KOPT-K1 (cell line): ENCODE data around the gene FGD5.

ENCODE experiments used
- H3K27ac ChIP-seq: fragments of 200-600 bp; sonication (generic); 2 replicates; pipeline ENCODE4 v1.5.1; 2016; ENCODE audit warnings: antibody characterized with exemption, mild to moderate bottlenecking, low read depth, low read length; ENCODE audit not compliant: poor library complexity, severe bottlenecking
- H3K36me3 ChIP-seq: fragments of 200-600 bp; sonication (generic); 2 replicates; pipeline ENCODE4 v1.5.1; 2017; ENCODE audit warnings: antibody characterized with exemption, mild to moderate bottlenecking, low read length, moderate library complexity; ENCODE audit not compliant: insufficient read depth
- H3K9me3 ChIP-seq: fragments of 200-600 bp; sonication (generic); 2 replicates; pipeline ENCODE4 v1.5.1; 2017; ENCODE audit warnings: antibody characterized with exemption, low read length, mild to moderate bottlenecking; ENCODE audit not compliant: insufficient read depth, poor library complexity, severe bottlenecking

Gene FGD5

DNA sequence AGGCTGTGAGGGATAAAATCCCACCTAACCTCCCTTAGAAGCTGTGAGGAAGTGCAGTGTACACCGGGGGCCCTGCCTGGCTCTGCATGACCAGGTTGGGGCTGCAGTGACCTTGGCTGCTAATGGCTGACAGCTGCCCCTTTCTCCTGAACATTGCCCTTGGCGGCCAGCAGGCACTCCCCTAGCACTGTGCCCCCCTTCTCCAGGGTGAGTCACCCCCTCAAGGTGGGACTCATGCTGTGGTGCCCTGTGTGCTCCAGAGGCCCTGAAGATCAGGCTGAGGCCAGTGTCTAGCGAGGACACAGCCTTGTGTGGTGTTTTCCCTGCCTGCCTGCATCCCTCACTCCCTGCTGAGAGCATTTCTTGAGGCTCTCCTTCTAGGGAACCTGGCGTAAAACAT is 21.0 kb upstream of the FGD5 start:
- no peak overlapping the region for H3K27ac ChIP-seq
- no peaks in the 10 kb centered on the region for H3K36me3 ChIP-seq

DNA sequence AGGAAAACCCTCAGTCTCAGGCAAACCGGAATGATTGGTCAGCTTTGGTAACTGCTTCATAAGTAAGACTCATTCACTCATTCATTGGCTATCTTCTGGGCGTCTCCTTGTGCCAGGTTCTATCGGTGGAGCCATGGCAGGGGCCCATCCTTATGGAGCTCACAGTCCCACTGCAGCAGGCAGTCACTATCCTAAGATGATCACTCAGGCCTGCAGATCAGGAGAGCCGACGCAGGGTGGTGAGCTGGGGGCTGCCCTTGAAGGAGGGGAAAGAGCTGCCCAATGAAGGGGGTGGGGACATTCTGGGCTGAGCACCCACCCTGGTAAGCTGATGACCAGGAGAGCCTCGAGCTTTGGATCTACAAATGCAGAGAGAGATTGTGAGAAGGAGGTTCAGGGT is 20.5 kb upstream of the FGD5 start:
- Histone ChIP-seq H3K9me3 (no peaks in the 10 kb centered on the region), H3K36me3 (no peaks in the 10 kb centered on the region), H3K27ac (no peak overlapping the region)

More for the DNA sequence above, 21.0 kb upstream of the FGD5 start:
- H3K9me3 ChIP-seq = no peaks in the 10 kb centered on the region

DNA sequence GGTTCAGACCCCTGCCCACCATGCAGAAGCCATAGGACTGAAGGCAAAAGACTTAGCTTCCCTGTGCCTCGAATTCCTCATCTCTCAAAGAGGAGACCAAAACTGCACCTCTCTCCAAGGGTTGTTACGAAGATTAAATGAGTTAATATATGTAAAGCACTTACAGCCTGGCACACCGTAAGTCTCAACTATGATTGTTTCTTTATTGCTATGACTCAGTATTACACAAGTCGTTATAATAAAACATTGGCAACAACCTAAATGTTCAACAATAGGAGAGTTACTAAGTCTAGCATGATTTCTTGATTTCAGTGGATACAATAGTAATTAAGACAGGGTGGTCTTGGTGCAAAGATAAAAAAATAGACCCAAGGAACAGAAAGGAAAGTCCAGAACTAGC is 19.6 kb upstream of the FGD5 start:
- no peaks in the 10 kb centered on the region for H3K9me3 ChIP-seq
- no peaks in the 10 kb centered on the region for H3K36me3 ChIP-seq

DNA sequence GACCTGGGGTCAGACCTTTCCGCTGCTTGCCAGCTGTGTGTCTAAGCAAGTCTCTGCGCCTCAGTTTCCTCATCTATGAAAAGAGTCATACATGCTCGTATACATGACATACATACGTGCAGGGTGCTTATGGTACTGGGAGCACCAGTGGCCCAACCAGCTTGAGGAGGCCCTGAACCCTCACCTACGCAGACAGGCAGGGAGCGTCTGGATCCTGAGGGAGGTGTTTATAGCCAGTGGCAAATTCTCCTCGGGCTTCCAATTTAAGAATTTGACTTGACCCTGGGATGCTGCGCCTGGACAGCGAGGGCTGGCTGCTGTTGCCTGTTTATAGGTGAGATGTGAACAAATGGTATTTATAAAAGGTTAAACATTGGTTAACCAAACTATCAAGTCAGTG is 17.7 kb upstream of the FGD5 start:
- H3K36me3 ChIP-seq = no peaks in the 10 kb centered on the region
- no peak overlapping the region for H3K27ac ChIP-seq
- H3K9me3 ChIP-seq = no peaks in the 10 kb centered on the region

More for the DNA sequence above, 19.6 kb upstream of the FGD5 start:
- H3K27ac ChIP-seq = no peak overlapping the region

DNA sequence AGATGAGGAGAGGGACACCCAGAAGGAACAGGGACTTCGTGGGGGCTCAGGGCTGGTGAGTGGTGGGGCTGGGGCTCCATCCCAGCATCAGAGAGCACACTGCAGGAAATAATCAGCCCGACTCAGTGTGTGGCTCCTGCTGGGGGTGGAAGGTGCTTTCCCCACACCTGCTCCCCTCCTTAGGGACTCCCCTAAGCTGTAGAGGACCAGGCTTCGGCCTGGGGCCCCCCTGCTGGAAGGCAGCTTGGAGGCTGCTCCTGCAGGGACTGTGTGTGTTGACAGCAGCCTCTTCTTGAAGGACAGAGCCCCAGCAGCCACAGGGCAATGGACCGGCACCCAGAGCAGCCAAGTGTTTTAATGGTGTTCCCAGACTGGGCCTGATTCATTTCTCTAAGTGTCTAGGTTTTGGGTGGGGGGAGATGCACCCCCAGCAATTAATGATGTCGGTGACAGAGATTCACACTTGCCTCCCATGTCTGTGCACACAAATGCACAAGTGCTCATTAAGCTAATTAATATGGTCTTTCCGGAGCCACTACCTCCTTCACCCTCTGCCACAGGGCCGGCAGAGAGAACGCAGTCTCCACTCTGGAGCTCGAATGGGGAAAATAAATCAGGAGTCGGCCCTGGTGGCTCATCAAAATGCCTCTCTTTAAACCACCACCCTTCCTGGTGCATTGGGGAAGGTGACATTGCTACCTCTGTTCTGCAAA is 16.9 kb upstream of the FGD5 start:
- no peak overlapping the region for H3K27ac ChIP-seq
- no peaks in the 10 kb centered on the region for H3K9me3 ChIP-seq
- no peaks in the 10 kb centered on the region for H3K36me3 ChIP-seq

DNA sequence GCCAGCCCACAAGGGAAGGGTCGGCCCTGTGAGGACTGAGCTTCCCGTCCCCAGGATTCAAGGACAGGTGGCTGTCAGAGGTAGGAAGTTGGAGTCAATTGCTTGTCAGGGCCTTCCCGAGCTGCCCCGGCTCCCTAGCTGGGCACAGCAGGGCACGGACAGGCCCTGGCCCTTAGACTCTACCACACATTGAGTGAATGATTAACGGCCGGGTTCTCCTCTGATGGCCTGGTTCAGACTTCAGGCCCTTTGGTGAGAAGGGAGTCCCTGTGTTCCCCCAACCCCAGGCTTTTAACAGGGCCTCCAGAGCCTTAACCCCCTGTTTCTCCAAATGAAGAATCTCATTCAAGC is 16.4 kb upstream of the FGD5 start:
- Histone ChIP-seq H3K27ac (no peak overlapping the region), H3K9me3 (no peaks in the 10 kb centered on the region), H3K36me3 (no peaks in the 10 kb centered on the region)

DNA sequence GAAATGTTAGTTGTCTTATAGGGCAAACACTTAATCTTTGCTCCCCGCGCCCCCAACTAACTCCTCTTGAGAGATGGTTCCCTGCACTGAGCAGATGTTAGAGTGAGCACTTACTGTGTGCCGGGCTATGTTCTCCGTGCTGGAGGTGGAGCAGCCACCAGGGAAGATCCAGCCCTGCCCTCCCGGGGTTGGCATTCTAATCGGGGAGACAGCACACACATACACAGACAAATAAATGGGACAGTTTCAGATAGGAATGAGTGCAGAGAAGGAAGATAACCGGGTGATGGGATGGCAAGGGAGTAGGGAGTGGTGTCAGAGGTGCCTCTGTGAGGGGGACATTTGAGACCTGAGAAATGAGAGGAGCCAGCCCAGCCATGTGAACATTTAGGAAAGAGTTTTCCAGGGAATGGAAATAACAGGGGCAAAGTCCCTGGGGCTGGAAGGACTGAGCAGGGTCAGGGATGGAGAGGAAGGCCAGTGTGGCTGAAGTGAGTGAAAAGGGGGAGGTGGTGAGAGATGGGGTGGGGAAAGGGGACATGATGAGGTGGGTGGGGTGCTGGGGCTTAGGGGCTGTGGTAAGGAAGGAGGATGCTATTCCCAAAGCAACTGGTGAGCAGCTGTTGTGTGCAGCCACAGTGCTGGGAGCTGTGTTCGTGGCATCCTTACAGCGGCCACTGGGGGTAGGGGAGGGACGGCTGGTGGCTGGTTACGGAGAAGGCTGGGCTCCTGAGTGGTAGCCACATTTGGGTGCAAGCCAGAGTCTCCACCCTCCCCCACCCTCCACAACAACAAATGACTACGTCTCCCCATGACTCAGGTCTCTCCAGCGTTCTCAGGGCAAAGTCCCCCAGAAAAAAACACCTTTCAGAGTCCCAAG is 15.4 kb upstream of the FGD5 start:
- H3K36me3 ChIP-seq = no peaks in the 10 kb centered on the region
- no peaks in the 10 kb centered on the region for H3K9me3 ChIP-seq
- H3K27ac ChIP-seq = no peak overlapping the region

DNA sequence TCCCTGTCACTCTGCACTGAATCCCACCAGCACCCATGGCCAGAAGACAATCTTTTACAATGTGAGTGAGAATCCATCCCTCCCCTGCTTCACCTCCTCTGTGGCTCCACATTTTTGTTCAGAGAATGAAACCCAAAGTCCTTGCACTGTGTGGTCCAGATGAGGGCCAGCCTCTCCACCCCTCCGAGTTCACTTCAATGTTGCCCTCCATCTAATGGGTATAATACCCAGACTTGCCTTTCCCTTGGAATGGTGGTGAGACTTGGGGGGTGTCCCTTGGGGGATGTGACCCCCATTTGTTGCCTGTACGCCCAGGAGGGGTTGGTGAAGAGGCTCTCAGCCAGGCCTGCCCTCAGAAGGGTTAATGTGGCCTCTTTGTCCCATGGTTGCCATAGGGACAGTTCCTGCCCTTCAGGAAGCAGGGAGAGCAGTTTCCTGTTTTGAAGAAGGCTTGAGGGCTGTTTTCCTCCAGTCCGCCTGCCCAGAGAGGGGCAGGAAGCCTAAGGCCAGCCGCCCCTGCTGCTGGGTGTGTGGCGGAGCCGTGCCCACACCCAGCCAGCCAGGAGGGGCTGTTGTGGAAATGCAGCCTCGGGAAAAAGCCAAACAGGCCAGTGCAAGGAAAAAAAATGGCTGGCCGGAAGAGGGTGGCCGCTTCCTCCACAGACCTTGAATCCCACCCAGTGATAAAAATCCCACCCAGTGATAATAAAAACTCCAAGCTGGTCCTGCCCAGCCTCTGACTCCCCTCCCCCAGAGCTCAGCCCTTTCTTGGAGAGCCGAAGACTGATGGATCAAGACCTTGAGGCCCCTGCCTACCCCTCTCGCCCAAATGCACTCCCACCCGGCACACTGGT is 14.6 kb upstream of the FGD5 start:
- no peak overlapping the region for H3K27ac ChIP-seq

DNA sequence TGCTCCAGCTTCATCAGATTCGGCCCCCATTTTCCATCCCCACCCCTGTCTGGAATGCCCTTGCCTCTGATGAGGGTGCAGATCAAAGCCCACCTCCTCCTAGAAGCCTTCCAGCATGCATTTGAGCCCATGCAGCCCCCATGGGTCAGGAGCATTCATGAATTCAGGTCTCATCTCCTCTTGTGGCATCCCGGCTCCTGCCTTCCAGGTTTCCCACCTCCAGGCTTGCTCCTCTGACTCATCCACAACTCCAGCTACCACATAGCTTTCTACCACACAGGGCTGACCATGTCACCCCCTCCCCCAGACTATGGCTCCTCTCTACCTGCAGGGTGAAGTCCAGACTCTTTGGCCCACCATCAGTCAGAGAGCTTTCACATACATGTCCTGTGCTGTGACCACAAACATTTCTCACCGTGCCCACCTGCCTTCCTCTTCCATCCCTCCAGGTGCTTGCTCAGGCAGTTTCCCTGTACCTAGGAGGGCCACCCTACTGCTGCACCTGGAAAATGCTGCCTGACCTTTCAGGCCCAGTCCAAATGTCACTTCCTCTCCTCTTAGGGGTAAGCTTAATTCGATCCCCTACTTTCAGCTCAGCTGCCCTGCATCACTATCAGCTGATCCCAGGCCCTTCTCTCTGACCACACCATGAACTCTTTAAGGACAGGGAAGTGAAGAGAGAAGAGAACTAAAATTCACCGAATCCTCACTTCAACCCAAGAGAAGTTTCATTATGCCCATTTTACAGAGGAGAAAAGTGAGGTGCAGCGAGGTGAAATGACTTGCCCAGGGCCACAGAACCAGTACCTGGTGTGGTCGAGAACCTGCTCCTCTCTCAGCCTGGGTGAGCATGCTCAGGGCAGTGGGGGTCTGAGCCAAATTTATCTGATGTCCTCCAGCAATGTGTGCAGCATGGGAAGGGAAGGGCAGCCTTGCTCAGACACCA is 13.7 kb upstream of the FGD5 start:
- Histone ChIP-seq H3K36me3 (no peaks in the 10 kb centered on the region), H3K27ac (no peak overlapping the region), H3K9me3 (no peaks in the 10 kb centered on the region)

More for the DNA sequence above, 14.6 kb upstream of the FGD5 start:
- Histone ChIP-seq H3K36me3 (no peaks in the 10 kb centered on the region), H3K9me3 (no peaks in the 10 kb centered on the region)

DNA sequence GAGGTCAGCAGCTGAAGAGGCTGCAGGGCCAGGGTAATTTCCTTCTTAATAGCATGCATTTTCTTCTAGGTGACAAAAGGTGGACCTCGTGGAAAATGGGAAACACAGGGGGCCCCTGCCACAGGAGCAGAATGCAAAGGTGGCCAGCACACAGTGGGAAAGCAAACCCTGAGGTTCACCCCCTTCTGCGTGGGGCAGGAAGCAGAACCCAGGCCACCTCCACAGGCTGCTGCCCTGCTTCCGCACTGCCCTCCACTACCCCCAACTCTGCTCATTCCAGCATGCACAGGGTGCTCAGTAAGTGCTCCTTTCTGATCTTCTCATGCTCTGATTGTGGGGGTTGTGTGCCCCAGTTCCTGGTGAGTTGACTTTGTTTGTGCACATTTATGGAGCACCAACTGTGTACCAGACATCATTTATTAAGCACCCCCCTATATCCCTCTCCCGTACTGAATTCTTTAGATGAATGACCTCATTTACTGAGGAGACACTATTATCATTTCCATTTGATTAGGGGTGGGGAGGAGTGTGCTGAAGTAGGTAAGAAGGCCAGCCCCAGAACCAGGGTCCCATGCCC is 12.7 kb upstream of the FGD5 start:
- Histone ChIP-seq H3K9me3 (no peaks in the 10 kb centered on the region), H3K27ac (no peak overlapping the region), H3K36me3 (no peaks in the 10 kb centered on the region)

DNA sequence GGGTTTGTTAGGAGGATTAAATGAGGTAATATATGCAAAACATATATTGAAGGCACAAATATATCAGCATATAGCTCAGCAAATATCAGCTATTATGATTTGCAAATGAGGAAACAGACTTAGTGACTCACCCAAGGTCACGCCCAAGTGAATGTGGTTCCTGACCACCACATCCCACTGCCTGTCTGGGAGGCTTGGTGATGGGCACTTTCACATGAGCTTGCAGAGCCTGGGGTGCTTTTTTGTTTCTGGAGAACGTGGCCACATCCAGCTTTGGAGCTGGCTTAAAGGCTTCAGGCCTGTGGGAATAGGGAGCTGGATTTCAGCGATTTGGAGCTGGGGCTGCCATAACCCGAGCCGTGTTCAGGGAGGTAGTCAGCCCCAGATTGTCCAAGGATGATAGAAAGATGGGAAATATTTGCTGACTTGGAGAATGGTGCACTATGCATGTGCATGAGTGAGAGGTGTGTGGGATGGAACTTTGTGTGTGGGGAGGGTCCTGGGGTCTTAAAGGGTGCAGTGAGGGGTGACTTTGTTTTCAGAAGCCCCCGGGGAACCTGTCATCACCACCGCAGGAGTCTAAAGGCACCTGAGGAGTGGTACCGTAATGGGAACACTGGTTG is 12.0 kb upstream of the FGD5 start:
- no peaks in the 10 kb centered on the region for H3K36me3 ChIP-seq
- no peak overlapping the region for H3K27ac ChIP-seq
- H3K9me3 ChIP-seq = no peaks in the 10 kb centered on the region

DNA sequence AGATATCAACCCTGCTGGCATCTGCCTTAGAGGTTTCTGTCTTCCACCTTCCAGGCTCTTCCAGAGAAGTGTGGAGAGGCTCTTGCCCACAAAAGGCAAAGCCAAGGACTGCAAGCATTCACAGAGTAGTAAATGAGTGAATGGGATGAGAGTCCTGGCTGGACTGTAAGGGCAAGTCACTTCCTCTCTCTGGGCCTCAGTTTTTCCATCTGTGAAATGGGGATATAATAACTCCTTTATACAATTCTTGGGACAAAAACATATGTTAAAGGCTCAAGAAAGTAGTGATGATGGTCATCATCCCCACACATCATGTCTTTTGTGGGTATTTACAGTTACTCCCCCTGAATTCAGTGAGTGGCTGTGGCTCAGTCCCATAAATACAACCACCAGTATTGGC is 10.7 kb upstream of the FGD5 start:
- Histone ChIP-seq H3K9me3 (no peaks in the 10 kb centered on the region), H3K36me3 (no peaks in the 10 kb centered on the region)

DNA sequence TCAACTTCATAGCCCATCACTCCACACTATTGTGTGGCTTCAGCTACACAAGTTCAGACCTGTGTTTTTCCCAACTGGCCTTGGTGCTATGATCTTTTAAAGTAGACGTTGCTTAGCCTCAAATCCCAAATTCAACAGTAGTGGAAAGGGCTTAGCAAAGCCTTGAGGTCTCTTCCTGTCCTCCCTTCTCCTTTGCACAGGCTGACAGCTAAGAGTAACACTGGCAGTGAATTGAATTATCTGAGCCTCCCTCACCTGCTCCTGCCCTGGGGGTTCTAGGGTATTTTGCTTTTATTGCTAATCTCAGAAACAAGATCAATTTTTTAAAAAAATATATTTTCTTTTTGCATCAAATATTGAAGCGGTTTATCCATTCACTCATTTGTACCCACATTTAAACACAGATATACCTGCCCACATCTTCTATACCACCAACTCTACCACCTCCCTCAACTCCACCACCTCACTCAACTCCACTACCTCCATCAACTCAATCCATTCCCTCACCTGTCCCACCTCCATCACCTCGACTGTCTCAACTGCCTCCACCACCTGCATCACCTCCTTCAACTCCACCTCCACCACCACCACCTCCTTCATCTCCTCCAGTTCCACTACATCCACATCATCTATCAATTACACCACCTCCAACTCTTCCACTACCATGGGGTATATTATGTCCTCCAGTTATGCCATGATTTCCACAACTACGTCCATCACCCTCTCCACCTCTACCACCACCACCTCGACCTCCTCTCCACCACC is 10.1 kb upstream of the FGD5 start:
- Histone ChIP-seq H3K36me3 (no peaks in the 10 kb centered on the region), H3K9me3 (no peaks in the 10 kb centered on the region), H3K27ac (no peak overlapping the region)

More for the DNA sequence above, 10.7 kb upstream of the FGD5 start:
- no peak overlapping the region for H3K27ac ChIP-seq
